Measurements from ENCODE around the gene CBX7. TPM values are rescaled to one million over a fixed set of nuclear protein-coding genes. Genes with fewer than 3 reads are reported as not detected.
A peak's percentile ranks its signal among the peaks of the same experiment; 100 is the strongest.

CBX7 gene
- total RNA-seq, 1 donor from 2014 or later = 85.4 TPM

- intact Hi-C loops (cut with micrococcal nuclease) = no loop called here
- no peak for TF ChIP-seq CTCF (IDR thresholded peaks at IDR 0.05; ENCODE audit: borderline replicate concordance)
- no peaks in the 10 kb centered on the region for H3K27me3 ChIP-seq (ENCODE audit: low read depth)
- peak overlapping the region; percentile 77 for H3K27ac ChIP-seq (replicated peaks)
- H3K9me3 ChIP-seq (replicated peaks) = peaks cover 10% of the 10 kb centered on the region
- no peaks in the 10 kb centered on the region for H3K36me3 ChIP-seq
- peaks cover 33% of the 10 kb centered on the region for H3K4me1 ChIP-seq
- no peak for DNase-seq
- no peak overlapping the region for H3K4me3 ChIP-seq
Observed at GRCh38 chr22:39184586-39185577, 32.4 kb upstream of the CBX7 start.

DNA sequence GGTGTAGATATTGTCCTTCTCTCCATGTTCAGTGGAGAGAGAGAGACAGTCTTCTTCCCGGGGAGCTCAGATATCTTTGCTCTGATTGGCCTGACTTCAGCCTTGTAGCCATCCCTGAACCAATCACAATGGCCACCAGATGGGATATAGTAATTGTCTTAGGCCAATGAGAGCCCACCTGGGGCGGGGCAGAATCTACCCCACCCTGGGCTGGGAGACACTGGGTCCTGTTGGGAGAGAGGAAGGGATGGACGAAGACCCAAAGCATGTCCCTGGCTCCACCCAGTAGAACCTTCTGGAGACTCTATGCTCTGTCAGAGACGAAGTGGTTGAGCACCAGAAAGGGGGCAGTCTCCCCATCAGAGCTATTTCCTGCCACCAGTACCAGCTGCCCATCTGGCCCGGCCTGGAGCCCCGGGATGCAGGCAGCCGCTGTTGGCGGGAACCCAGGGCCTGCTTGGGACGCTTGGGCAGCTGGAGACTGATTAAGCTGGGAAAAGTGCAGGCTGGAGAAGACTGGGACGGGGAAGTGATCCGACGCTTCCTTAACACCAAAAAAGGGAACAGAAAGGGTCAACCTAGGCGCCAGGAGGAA, 31.6 kb upstream of the CBX7 start:
- DNase-seq = no peak
- intact Hi-C loops (cut with micrococcal nuclease) = no loop called here
- TF ChIP-seq CTCF (IDR thresholded peaks at IDR 0.05; ENCODE audit: borderline replicate concordance) = no peak
- Histone ChIP-seq H3K27me3 (ENCODE audit: low read depth) (no peaks in the 10 kb centered on the region), H3K36me3 (no peaks in the 10 kb centered on the region), H3K4me3 (no peak overlapping the region), H3K4me1 (peaks cover 41% of the 10 kb centered on the region), H3K9me3 (replicated peaks) (peaks cover 10% of the 10 kb centered on the region), H3K27ac (replicated peaks) (peak overlapping the region; percentile 77)

DNA sequence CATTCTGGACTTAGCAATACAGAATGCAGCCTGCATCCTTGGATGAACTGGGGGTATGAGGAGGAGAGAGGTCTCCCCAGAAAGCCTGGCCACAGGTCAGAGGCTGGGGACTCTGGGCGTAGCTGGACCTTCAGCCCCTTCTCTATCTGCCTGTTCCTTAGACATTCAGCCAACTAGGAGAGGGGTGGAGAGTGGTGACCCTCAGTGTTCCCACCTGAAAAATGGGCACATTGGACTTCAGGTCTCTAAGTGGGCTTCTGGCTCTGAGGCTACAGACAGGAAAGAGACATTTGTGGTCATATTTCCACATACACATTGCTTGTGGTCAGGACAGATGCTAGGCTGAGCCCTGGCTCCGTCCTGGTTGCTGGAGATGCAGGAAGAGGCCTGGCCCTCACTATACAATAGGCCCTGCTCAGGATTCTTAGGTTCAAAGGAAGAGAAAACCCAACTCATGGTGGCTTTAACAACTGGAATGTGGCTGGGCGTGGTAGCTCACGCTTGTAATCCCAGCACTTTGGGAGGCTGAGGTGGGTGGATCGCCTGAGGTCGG, 30.1 kb upstream of the CBX7 start:
- Histone ChIP-seq H3K4me3 (no peak overlapping the region), H3K36me3 (no peaks in the 10 kb centered on the region), H3K27me3 (ENCODE audit: low read depth) (no peaks in the 10 kb centered on the region), H3K9me3 (replicated peaks) (peaks cover 10% of the 10 kb centered on the region), H3K4me1 (peaks cover 49% of the 10 kb centered on the region), H3K27ac (replicated peaks) (no peak overlapping the region)
- DNase-seq = no peak
- intact Hi-C loops (cut with micrococcal nuclease) = no loop called here
- no peak for TF ChIP-seq CTCF (IDR thresholded peaks at IDR 0.05; ENCODE audit: borderline replicate concordance)

DNA sequence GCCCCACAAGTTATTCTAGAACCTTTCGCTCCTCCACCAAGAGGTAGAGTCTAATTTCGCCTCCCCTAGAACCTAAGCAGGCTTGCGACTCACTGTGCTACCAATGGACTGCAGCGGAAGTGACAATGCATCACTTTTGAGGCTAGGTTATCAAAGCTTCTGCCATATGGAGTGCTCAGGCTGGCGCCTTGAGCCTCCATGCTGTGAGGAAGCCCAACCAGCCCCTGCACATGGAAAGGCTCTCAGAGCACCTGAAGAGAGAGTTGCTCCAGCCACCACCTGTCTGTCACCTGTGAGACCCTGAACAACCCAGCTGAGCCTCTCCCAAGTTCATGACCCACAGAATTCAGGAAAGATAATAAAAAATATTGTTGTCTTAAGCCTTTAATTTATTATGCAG, 29.3 kb upstream of the CBX7 start:
- no peak for DNase-seq
- intact Hi-C loops (cut with micrococcal nuclease) = no loop called here
- peaks cover 57% of the 10 kb centered on the region for H3K4me1 ChIP-seq
- peaks cover 10% of the 10 kb centered on the region for H3K9me3 ChIP-seq (replicated peaks)
- no peak overlapping the region for H3K4me3 ChIP-seq
- no peak for TF ChIP-seq CTCF (IDR thresholded peaks at IDR 0.05; ENCODE audit: borderline replicate concordance)
- no peak overlapping the region for H3K27ac ChIP-seq (replicated peaks)
- H3K27me3 ChIP-seq (ENCODE audit: low read depth) = no peaks in the 10 kb centered on the region
- no peaks in the 10 kb centered on the region for H3K36me3 ChIP-seq

- Histone ChIP-seq H3K36me3 (no peaks in the 10 kb centered on the region), H3K9me3 (replicated peaks) (peaks cover 10% of the 10 kb centered on the region), H3K4me1 (peaks cover 61% of the 10 kb centered on the region), H3K27ac (replicated peaks) (no peak overlapping the region), H3K27me3 (ENCODE audit: low read depth) (no peaks in the 10 kb centered on the region), H3K4me3 (no peak overlapping the region)
- intact Hi-C loops (cut with micrococcal nuclease) = no loop called here
- DNase-seq = no peak
- no peak for TF ChIP-seq CTCF (IDR thresholded peaks at IDR 0.05; ENCODE audit: borderline replicate concordance)
Observed at GRCh38 chr22:39181356-39181755, 28.9 kb upstream of the CBX7 start.
